ENCODE data around the gene POLR2L. TPM values are rescaled to one million over a fixed set of nuclear protein-coding genes. Genes with fewer than 3 reads are reported as not detected.

POLR2L gene
- total RNA-seq, 1 donor from 2014 or later, result 142 TPM

DNA sequence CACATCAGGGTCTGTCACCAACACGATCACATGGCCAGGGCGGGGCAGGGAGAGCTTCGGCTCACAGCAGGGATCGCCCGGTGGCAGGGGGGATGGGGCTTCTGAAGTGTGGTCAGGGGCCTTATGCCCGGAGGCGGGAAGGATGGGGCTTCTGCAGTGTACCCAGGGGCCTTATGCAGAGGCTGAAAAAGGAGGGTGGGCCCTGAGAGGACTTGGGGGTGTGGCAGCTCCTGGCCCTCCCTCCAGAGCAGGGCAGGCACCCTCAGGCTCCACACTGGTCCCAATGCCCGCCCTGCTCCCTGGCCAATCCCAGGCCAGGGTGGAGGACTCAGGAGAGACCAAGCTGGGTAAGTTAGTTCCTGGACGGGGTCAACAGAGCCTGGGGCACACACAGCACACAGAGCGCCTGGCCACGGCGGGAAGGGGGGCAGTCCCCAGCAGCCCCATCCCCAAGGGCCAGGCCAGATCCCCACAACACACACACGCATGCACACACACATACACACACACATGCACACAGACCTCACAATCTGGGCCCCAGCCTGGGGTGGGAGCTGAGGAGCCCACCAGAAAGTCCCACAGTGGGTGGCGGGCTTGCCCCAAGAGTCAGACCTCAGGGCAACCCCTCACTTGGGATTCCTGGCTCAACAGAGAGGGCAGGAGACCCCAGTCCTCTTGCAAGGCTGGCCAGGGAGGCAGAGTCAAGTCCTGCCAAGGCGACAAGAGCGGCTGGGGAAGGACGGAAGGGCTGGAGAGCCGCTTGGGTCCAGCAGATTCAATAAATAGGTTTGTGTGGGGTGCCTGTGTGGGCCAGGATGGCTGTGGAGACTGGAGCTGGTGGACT lies 51.4 kb downstream of the POLR2L start:
- TF ChIP-seq, protein P1, sequence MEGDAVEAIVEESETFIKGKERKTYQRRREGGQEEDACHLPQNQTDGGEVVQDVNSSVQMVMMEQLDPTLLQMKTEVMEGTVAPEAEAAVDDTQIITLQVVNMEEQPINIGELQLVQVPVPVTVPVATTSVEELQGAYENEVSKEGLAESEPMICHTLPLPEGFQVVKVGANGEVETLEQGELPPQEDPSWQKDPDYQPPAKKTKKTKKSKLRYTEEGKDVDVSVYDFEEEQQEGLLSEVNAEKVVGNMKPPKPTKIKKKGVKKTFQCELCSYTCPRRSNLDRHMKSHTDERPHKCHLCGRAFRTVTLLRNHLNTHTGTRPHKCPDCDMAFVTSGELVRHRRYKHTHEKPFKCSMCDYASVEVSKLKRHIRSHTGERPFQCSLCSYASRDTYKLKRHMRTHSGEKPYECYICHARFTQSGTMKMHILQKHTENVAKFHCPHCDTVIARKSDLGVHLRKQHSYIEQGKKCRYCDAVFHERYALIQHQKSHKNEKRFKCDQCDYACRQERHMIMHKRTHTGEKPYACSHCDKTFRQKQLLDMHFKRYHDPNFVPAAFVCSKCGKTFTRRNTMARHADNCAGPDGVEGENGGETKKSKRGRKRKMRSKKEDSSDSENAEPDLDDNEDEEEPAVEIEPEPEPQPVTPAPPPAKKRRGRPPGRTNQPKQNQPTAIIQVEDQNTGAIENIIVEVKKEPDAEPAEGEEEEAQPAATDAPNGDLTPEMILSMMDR (IDR thresholded peaks at IDR 0.05), result no peak
- Mint-ChIP-seq H3K27ac (ENCODE audit: unreplicated experiment) (no peak overlapping the region), H3K27me3 (ENCODE audit: low read depth) (no peaks in the 10 kb centered on the region), H3K4me3 (ENCODE audit: unreplicated experiment) (no peak overlapping the region), H3K9me3 (ENCODE audit: low read depth) (no peaks in the 10 kb centered on the region), H3K36me3 (ENCODE audit: low read depth) (no peaks in the 10 kb centered on the region), H3K4me1 (ENCODE audit: low read depth) (peaks cover 2% of the 10 kb centered on the region)
- no peak for DNase-seq (ENCODE audit: low spot score)

DNA sequence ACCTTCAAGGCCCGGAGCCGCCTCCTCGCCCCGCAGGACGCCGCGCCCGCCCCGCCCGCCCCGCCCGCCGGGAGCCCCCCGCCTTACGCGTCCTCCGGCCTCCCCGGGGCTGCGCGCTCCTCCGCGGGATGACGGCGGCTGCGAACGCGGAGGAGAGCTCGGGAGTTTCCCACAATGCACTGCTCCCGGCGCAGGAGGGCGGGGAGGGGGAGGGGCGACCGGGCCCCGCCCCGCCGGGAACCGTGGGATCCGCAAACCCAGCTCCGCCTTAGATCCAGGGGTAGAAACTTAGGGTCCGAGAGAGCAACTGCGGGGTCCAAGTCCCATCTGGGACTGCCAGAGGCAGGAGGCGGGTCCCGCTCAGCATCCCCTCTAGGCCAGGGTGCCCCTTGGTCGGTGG lies 52.4 kb downstream of the POLR2L start, which contains the start of gene CEND1:
Gene CEND1, minus strand, starts transcription at position 148 of the 400 bp plus-strand sequence. CDS start 1,514 bp downstream, outside the sequence.
- H3K4me3 Mint-ChIP-seq (ENCODE audit: unreplicated experiment), result no peak within 1 kb of the TSS
- TF ChIP-seq, protein P1 (IDR thresholded peaks at IDR 0.05), result no peak
- H3K27ac Mint-ChIP-seq (ENCODE audit: unreplicated experiment), result no peak within 1 kb of the TSS
- H3K27me3 Mint-ChIP-seq (ENCODE audit: low read depth), result no peaks in the 10 kb centered on the region
- H3K4me1 Mint-ChIP-seq (ENCODE audit: low read depth), result no peaks in the 10 kb centered on the region
- no peaks in the 10 kb centered on the region for H3K9me3 Mint-ChIP-seq (ENCODE audit: low read depth)
- no peak for DNase-seq (ENCODE audit: low spot score)
- peaks cover under 1% of the 10 kb centered on the region for H3K36me3 Mint-ChIP-seq (ENCODE audit: low read depth)

Other genes with a start within 250 kb of the POLR2L start
- 6.5 to 11.4 TPM (median 7.7 TPM) in 3 replicates for gene IRF7, start 226.6 kb downstream of the POLR2L start, total RNA-seq
- gene CDHR5, start 217.6 kb downstream of the POLR2L start, total RNA-seq, result not detected in 3 replicates
- 0.72 TPM in 1 of 3 replicates, not detected in the others for gene SCT, start 215.3 kb downstream of the POLR2L start, total RNA-seq
- gene DRD4, start 205.3 kb downstream of the POLR2L start, total RNA-seq, result 0.55 to 1.7 TPM (median 1.00 TPM) in 3 replicates
- 67.6 to 70.4 TPM (median 67.9 TPM) in 3 replicates for gene DEAF1, start 147.3 kb downstream of the POLR2L start, total RNA-seq
- gene TMEM80, start 146.7 kb downstream of the POLR2L start, total RNA-seq, result 16.9 to 31.3 TPM (median 20.3 TPM) in 3 replicates
- gene EPS8L2, start 136.3 kb downstream of the POLR2L start, total RNA-seq, result 17.2 to 51.6 TPM (median 45.7 TPM) in 3 replicates
- gene TALDO1, start 95.1 kb downstream of the POLR2L start, total RNA-seq, result 128 to 227 TPM (median 151 TPM) in 3 replicates
- 47.2 to 55.0 TPM (median 52.3 TPM) in 3 replicates for gene GATD1, start 65.0 kb downstream of the POLR2L start, total RNA-seq
- 0.20 to 0.67 TPM (median 0.41 TPM) in 3 replicates for gene CEND1, start 52.4 kb downstream of the POLR2L start, total RNA-seq
- 15.6 to 24.4 TPM (median 16.0 TPM) in 3 replicates for gene SLC25A22, start 44.2 kb downstream of the POLR2L start, total RNA-seq
- gene PIDD1, start 37.3 kb downstream of the POLR2L start, total RNA-seq, result 12.5 to 14.9 TPM (median 12.8 TPM) in 3 replicates
- 1,144 to 1,291 TPM (median 1,171 TPM) in 3 replicates for gene RPLP2, start 32.6 kb downstream of the POLR2L start, total RNA-seq
- 56.0 to 59.1 TPM (median 56.0 TPM) in 3 replicates for gene PNPLA2, start 23.6 kb downstream of the POLR2L start, total RNA-seq
- 0.57 to 5.0 TPM (median 1.4 TPM) in 3 replicates for gene CRACR2B, start 14.6 kb downstream of the POLR2L start, total RNA-seq
- 460 to 558 TPM (median 549 TPM) in 3 replicates for gene CD151, start 9.6 kb downstream of the POLR2L start, total RNA-seq
- gene TSPAN4, start 323 bp upstream of the POLR2L start, total RNA-seq, result 62.3 to 115 TPM (median 69.2 TPM) in 3 replicates
- 87.6 to 115 TPM (median 90.3 TPM) in 3 replicates for gene CHID1, start 68.3 kb upstream of the POLR2L start, total RNA-seq
- 62.0 to 72.0 TPM (median 69.7 TPM) in 3 replicates for gene AP2A2, start 83.3 kb upstream of the POLR2L start, total RNA-seq
- gene MUC6, start 194.2 kb upstream of the POLR2L start, total RNA-seq, result not detected in 3 replicates
- gene MUC2, start 232.3 kb upstream of the POLR2L start, total RNA-seq, result not detected in 3 replicates

All from chondrocyte (in vitro differentiated cells).